ENCODE results near the gene ST6GALNAC1. TPM values are rescaled to one million over a fixed set of nuclear protein-coding genes. Genes with fewer than 3 reads are reported as not detected.

The ST6GALNAC1 gene
- total RNA-seq, 1 experiment from 2014 or later = not detected

GRCh38 chr17:76683921-76684745, 40.6 kb upstream of the ST6GALNAC1 start:
- Histone ChIP-seq H3K9ac (ENCODE audit: low read length) (no peak overlapping the region), H3K79me2 (ENCODE audit: insufficient read depth, low read length) (no peaks in the 10 kb centered on the region), H3K9me2 (ENCODE audit: insufficient read depth) (no peaks in the 10 kb centered on the region), H2AFZ (ENCODE audit: low read depth, low read length, poor library complexity, severe bottlenecking) (no peak overlapping the region), H3K4me3 (replicated peaks in 1 of 2; ENCODE audit: low read depth in 1 of 2, low read length in 2 of 2) (no peak overlapping the region), H4K20me1 (ENCODE audit: insufficient read depth) (no peaks in the 10 kb centered on the region), H3K9me3 (ENCODE audit: control insufficient read depth in 1 of 2, insufficient read depth in 1 of 2, low read depth in 1 of 2, low read length in 2 of 2) (no peaks in the 10 kb centered on the region), H3K4me2 (ENCODE audit: low read length) (no peak overlapping the region), H3K27me3 (ENCODE audit: insufficient read depth, low read length) (no peaks in the 10 kb centered on the region), H3K4me1 (ENCODE audit: control insufficient read depth in 1 of 2, insufficient read depth in 2 of 2, low read length in 2 of 2) (peaks cover 17 to 20% of the 10 kb centered on the region in 2 experiments), H3K27ac (ENCODE audit: low read depth, low read length) (no peak overlapping the region), H3K36me3 (ENCODE audit: control insufficient read depth in 1 of 2, insufficient read depth in 2 of 2, low read length in 2 of 2) (peaks cover 0 to 2% of the 10 kb centered on the region in 2 experiments; a peak in 1 of 4 replicates)
- TF ChIP-seq RAD21 (IDR thresholded peaks at IDR 0.05; ENCODE audit: low read depth) (no peak), POLR2AphosphoS5 (IDR thresholded peaks at IDR 0.05; ENCODE audit: low read depth, low read length) (no peak), SIN3A (IDR thresholded peaks at IDR 0.05; ENCODE audit: low read depth) (no peak), MAX (IDR thresholded peaks at IDR 0.05) (no peak), POLR2A (IDR thresholded peaks at IDR 0.05; ENCODE audit: borderline replicate concordance, extremely low read depth, insufficient read depth, insufficient read length) (no peak), JUND (IDR thresholded peaks at IDR 0.05) (no peak), FOSL1 (IDR thresholded peaks at IDR 0.05; ENCODE audit: low read depth) (no peak), EGR1 (IDR thresholded peaks at IDR 0.05; ENCODE audit: low read depth) (no peak), ATF3 (IDR thresholded peaks at IDR 0.05) (no peak), TCF7L2 (IDR thresholded peaks at IDR 0.05; ENCODE audit: borderline replicate concordance, extremely low read depth, insufficient read depth, insufficient read length) (no peak), CEBPB (IDR thresholded peaks at IDR 0.05; ENCODE audit: low read depth) (no peak), REST (IDR thresholded peaks at IDR 0.05; ENCODE audit: low read depth) (no peak), ZBTB33 (IDR thresholded peaks at IDR 0.05; ENCODE audit: extremely low read depth, insufficient replicate concordance, low read length) (no peak), SRF (IDR thresholded peaks at IDR 0.05; ENCODE audit: low read depth) (no peak), EZH2phosphoT487 (IDR thresholded peaks at IDR 0.05; ENCODE audit: borderline replicate concordance) (no peak), ELF1 (IDR thresholded peaks at IDR 0.05; ENCODE audit: borderline replicate concordance, low read depth) (no peak), ZFX (IDR thresholded peaks at IDR 0.05) (no peak)
- intact Hi-C loops (cut with micrococcal nuclease) = no loop called here
- CTCF ChIA-PET = interaction anchor here (1.8 kb wide), 1 partner anchor 12 kb away, joined by 5 read pairs; no protein-coding TSS in a partner anchor
- DNase-seq (ENCODE audit: low read depth, low spot score) (no peak), ATAC-seq (no peak)
- POLR2A ChIA-PET = interaction anchor here (1.9 to 3.5 kb wide), 2 partner anchors 13 to 127 kb away, joined by 4 to 17 read pairs; no protein-coding TSS in a partner anchor
- RAD21 ChIA-PET (ENCODE audit: low non-redundant PET in 1 of 2, low total read pairs in 2 of 2, uncharacterized antibody in 2 of 2, unreplicated experiment in 2 of 2) = no interaction called here
- no TSS peak for BruUV-seq (replicated peaks)

Data from HCT116 (cell line).